NCI-H1092 (cell line): ENCODE measurements around the gene NFE2L3.
"Not testable (repeated sequence)": the region's sequence is repeated elsewhere in the genome, so short reads cannot be mapped to it uniquely, and the experiment has no call there.

Experiments
- DNase-seq: peaks from one replicate; lab custom pipeline; 2025; lab: John Stamatoyannopoulos, UW

Gene NFE2L3

GRCh38 chr7:26186364-26187311, 34.6 kb downstream of the NFE2L3 start:
- no peak for DNase-seq

- DNase-seq: no peak
Observed at GRCh38 chr7:26187380-26188205, 35.6 kb downstream of the NFE2L3 start.

GRCh38 chr7:26188206-26188956, 36.4 kb downstream of the NFE2L3 start:
- DNase-seq: no peak

GRCh38 chr7:26188957-26189541, 37.1 kb downstream of the NFE2L3 start:
- no peak for DNase-seq

GRCh38 chr7:26189697-26190096, 37.7 kb downstream of the NFE2L3 start:
- no peak for DNase-seq

GRCh38 chr7:26190417-26190869, 38.4 kb downstream of the NFE2L3 start:
- DNase-seq: no peak

- DNase-seq: no peak
Observed at GRCh38 chr7:26191233-26191973, 39.4 kb downstream of the NFE2L3 start.

GRCh38 chr7:26191974-26192479, 40.0 kb downstream of the NFE2L3 start:
- DNase-seq: no peak

GRCh38 chr7:26192485-26193087, 40.6 kb downstream of the NFE2L3 start:
- DNase-seq: no peak

- DNase-seq: no peak
Observed at GRCh38 chr7:26193432-26194207, 41.6 kb downstream of the NFE2L3 start.

- DNase-seq: not testable (repeated sequence)
Observed at GRCh38 chr7:26194764-26195163, 42.8 kb downstream of the NFE2L3 start.

GRCh38 chr7:26195182-26195581, 43.2 kb downstream of the NFE2L3 start:
- no peak for DNase-seq

- DNase-seq: no peak
Observed at GRCh38 chr7:26195867-26196657, 44.1 kb downstream of the NFE2L3 start.

GRCh38 chr7:26197153-26198115, 45.4 kb downstream of the NFE2L3 start:
- no peak for DNase-seq

GRCh38 chr7:26198133-26198780, 46.3 kb downstream of the NFE2L3 start:
- no peak for DNase-seq

- no peak for DNase-seq
Observed at GRCh38 chr7:26198781-26199169, 46.8 kb downstream of the NFE2L3 start.
